HEK293 (cell line): ENCODE data around the gene DISP3.

Experiments
- CTCF ChIA-PET: fragments of 350-600 bp; formaldehyde crosslinking; extraction: SDS; loops from one replicate; lab custom pipeline; 2021; ENCODE audit warnings: antibody characterized with exemption; lab: Yijun Ruan, JAX
- POLR2A ChIA-PET: fragments of 300-600 bp; formaldehyde crosslinking; extraction: SDS; loops from one replicate; lab custom pipeline; 2020; ENCODE audit warnings: antibody characterized with exemption, inconsistent platforms; lab: Yijun Ruan, JAX
- H3K27ac ChIP-seq: fragments of 200-500 bp; sonication (Bioruptor generic); 2 replicates; pipeline ENCODE4 v1.5.1; 2014; ENCODE audit warnings: low read depth, low read length, control low read depth, inconsistent platforms; ENCODE audit errors: extremely low read depth
- H3K36me3 ChIP-seq, 2 experiments: fragments of 200-500 bp in 1 of 2; sonication (Bioruptor generic) in 1 of 2; 1 replicate in 1 of 2; 2 replicates in 1 of 2; pipeline ENCODE4 v1.5.1; 2014 to 2017; ENCODE audit warnings: inconsistent platforms in 2 of 2, low read length in 2 of 2; ENCODE audit not compliant: control insufficient read depth in 2 of 2, insufficient read depth in 1 of 2
- H3K4me1 ChIP-seq: fragments of 200-500 bp; sonication (Bioruptor generic); 2 replicates; pipeline ENCODE4 v1.5.1; 2014; ENCODE audit warnings: mild to moderate bottlenecking, low read length, inconsistent platforms; ENCODE audit not compliant: control insufficient read depth, insufficient read depth
- H3K4me3 ChIP-seq: 2 replicates; pipeline ENCODE4 v1.5.1; 2011; ENCODE audit warnings: low read depth, mild to moderate bottlenecking, control low read depth, low read length, moderate library complexity
- H3K9me3 ChIP-seq: fragments of 200-500 bp; sonication (Bioruptor generic); 2 replicates; pipeline ENCODE4 v1.5.1; 2014; ENCODE audit warnings: low read depth, low read length, inconsistent platforms; ENCODE audit not compliant: control insufficient read depth, insufficient read depth
- BCL11B ChIP-seq: fragments of 450-650 bp; formaldehyde crosslinking; IDR thresholded peaks from 2 replicates; pipeline ENCODE4 v1.5.1; 2016; ENCODE audit warnings: low read depth, missing biosample characterization, missing genetic modification characterization
- KLF10 ChIP-seq: fragments of 450-650 bp; IDR thresholded peaks from 2 replicates; pipeline ENCODE4 v1.5.1; 2018; ENCODE audit warnings: missing biosample characterization, mild to moderate bottlenecking, missing genetic modification characterization
- RBAK ChIP-seq: fragments of 450-650 bp; formaldehyde crosslinking; IDR thresholded peaks from 2 replicates; pipeline ENCODE4 v1.5.1; 2016; ENCODE audit warnings: missing biosample characterization, missing genetic modification characterization
- SALL2 ChIP-seq: fragments of 450-650 bp; formaldehyde crosslinking; IDR thresholded peaks from 2 replicates; pipeline ENCODE4 v1.5.0; 2017; ENCODE audit warnings: missing biosample characterization, mild to moderate bottlenecking, missing genetic modification characterization, borderline replicate concordance
- TCF7L2 ChIP-seq: IDR thresholded peaks from 2 replicates; pipeline ENCODE4 v1.6.1; 2011; ENCODE audit warnings: low read depth, mild to moderate bottlenecking, inconsistent platforms, low read length, moderate library complexity, borderline replicate concordance
- ZBTB20 ChIP-seq: fragments of 450-650 bp; formaldehyde crosslinking; IDR thresholded peaks from 2 replicates; pipeline ENCODE4 v1.5.1; 2016; ENCODE audit warnings: missing biosample characterization, missing genetic modification characterization
- ZBTB48 ChIP-seq: fragments of 450-650 bp; formaldehyde crosslinking; IDR thresholded peaks from 2 replicates; pipeline ENCODE4 v1.5.1; 2016; ENCODE audit warnings: missing biosample characterization, missing genetic modification characterization
- ZFP37 ChIP-seq: fragments of 450-650 bp; formaldehyde crosslinking; IDR thresholded peaks from 2 replicates; pipeline ENCODE4 v1.5.1; 2016; ENCODE audit warnings: missing biosample characterization, missing genetic modification characterization
- ZNF133 ChIP-seq: fragments of 450-650 bp; formaldehyde crosslinking; IDR thresholded peaks from 2 replicates; pipeline ENCODE4 v1.5.1; 2016; ENCODE audit warnings: missing biosample characterization, missing genetic modification characterization
- ZNF16 ChIP-seq: fragments of 450-650 bp; formaldehyde crosslinking; IDR thresholded peaks from 2 replicates; pipeline ENCODE4 v1.5.1; 2016; ENCODE audit warnings: low read depth, missing biosample characterization, missing genetic modification characterization
- ZNF239 ChIP-seq: fragments of 450-650 bp; formaldehyde crosslinking; IDR thresholded peaks from 2 replicates; pipeline ENCODE4 v1.5.1; 2016; ENCODE audit warnings: missing biosample characterization, missing genetic modification characterization
- ZNF292 ChIP-seq: fragments of 450-650 bp; formaldehyde crosslinking; IDR thresholded peaks from 2 replicates; pipeline ENCODE4 v1.5.1; 2016; ENCODE audit warnings: low read depth, missing biosample characterization, missing genetic modification characterization, borderline replicate concordance
- ZNF324 ChIP-seq: fragments of 450-650 bp; formaldehyde crosslinking; IDR thresholded peaks from 2 replicates; pipeline ENCODE4 v1.5.1; 2016; ENCODE audit warnings: missing biosample characterization, missing genetic modification characterization
- ZNF354C ChIP-seq: fragments of 450-650 bp; formaldehyde crosslinking; IDR thresholded peaks from 2 replicates; pipeline ENCODE4 v1.5.1; 2016; ENCODE audit warnings: missing biosample characterization, missing genetic modification characterization, low read depth, borderline replicate concordance
- ZNF426 ChIP-seq: fragments of 450-650 bp; formaldehyde crosslinking; IDR thresholded peaks from 2 replicates; pipeline ENCODE4 v1.5.1; 2017; ENCODE audit warnings: missing biosample characterization, missing genetic modification characterization, mild to moderate bottlenecking, inconsistent platforms, moderate library complexity
- ZNF501 ChIP-seq: fragments of 450-650 bp; formaldehyde crosslinking; IDR thresholded peaks from 2 replicates; pipeline ENCODE4 v1.5.1; 2016; ENCODE audit warnings: missing biosample characterization, missing genetic modification characterization
- ZNF629 ChIP-seq: fragments of 450-650 bp; formaldehyde crosslinking; IDR thresholded peaks from 2 replicates; pipeline ENCODE4 v1.5.1; 2017; ENCODE audit warnings: missing biosample characterization, missing genetic modification characterization
- ZNF664 ChIP-seq: fragments of 450-650 bp; formaldehyde crosslinking; IDR thresholded peaks from 2 replicates; pipeline ENCODE4 v1.5.1; 2016; ENCODE audit warnings: missing biosample characterization, missing genetic modification characterization
- ZNF777 ChIP-seq: fragments of 450-650 bp; formaldehyde crosslinking; IDR thresholded peaks from 2 replicates; pipeline ENCODE4 v1.5.1; 2017; ENCODE audit warnings: missing biosample characterization, missing genetic modification characterization, borderline replicate concordance
- ZSCAN30 ChIP-seq: fragments of 450-650 bp; IDR thresholded peaks from 2 replicates; pipeline ENCODE4 v1.5.1; 2018; ENCODE audit warnings: missing biosample characterization, mild to moderate bottlenecking, missing genetic modification characterization, moderate library complexity
- ZXDB ChIP-seq: fragments of 450-650 bp; formaldehyde crosslinking; IDR thresholded peaks from 2 replicates; pipeline ENCODE4 v1.5.1; 2016; ENCODE audit warnings: missing biosample characterization, missing genetic modification characterization
- TF ChIP-seq, protein P1 (sequence below): fragments of 450-650 bp; formaldehyde crosslinking; IDR thresholded peaks from 2 replicates; pipeline ENCODE4 v1.5.1; 2016; ENCODE audit warnings: missing biosample characterization, missing genetic modification characterization
- TF ChIP-seq, protein P2 (sequence below): fragments of 450-650 bp; formaldehyde crosslinking; IDR thresholded peaks from 2 replicates; pipeline ENCODE4 v1.5.1; 2016; ENCODE audit warnings: missing biosample characterization, missing genetic modification characterization
- TF ChIP-seq, protein P3 (sequence below): fragments of 450-650 bp; formaldehyde crosslinking; IDR thresholded peaks from 2 replicates; pipeline ENCODE4 v1.5.1; 2016; ENCODE audit warnings: missing biosample characterization, missing genetic modification characterization
- TF ChIP-seq, protein P4 (sequence below): fragments of 450-650 bp; formaldehyde crosslinking; IDR thresholded peaks from 2 replicates; pipeline ENCODE4 v1.5.1; 2017; ENCODE audit warnings: missing biosample characterization, missing genetic modification characterization
- TF ChIP-seq, protein P5 (sequence below): fragments of 450-650 bp; formaldehyde crosslinking; IDR thresholded peaks from 2 replicates; pipeline ENCODE4 v1.5.1; 2016; ENCODE audit warnings: missing biosample characterization, missing genetic modification characterization
- TF ChIP-seq, protein P6 (sequence below): fragments of 450-650 bp; formaldehyde crosslinking; IDR thresholded peaks from 2 replicates; pipeline ENCODE4 v1.5.1; 2016; ENCODE audit warnings: missing biosample characterization, missing genetic modification characterization

DISP3 gene

DNA sequence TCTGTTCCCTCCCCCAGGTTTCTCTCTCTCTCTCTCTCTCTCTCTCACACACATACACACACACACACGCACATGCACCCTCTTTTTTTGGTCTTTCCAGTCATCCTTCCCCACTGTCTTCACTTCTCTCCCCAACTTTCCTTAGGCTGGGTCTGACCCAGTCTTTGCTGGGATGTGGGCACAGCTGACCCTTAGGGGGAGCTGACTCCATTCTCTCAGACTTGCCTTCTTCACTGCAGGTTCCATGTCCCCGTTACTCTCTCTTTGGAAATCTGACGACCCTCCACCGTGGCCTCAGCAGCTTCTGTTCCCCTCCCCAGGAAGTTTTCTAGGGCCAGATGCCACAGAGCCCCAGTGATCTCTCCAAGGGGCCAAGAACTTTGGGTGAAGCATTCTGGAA is 2.1 kb downstream of the DISP3 start:
- Histone ChIP-seq H3K27ac (no peak overlapping the region), H3K9me3 (no peaks in the 10 kb centered on the region), H3K4me1 (no peaks in the 10 kb centered on the region), H3K4me3 (no peak overlapping the region), H3K36me3 (no peaks in the 10 kb centered on the region)
- ChIA-PET CTCF (no interaction called here), POLR2A (no interaction called here)
- TF ChIP-seq KLF10 (no peak), ZNF629 (tag by site-specific recombination) (no peak), ZNF426 (tag by site-specific recombination) (no peak), BCL11B (tag by site-specific recombination) (no peak), ZNF777 (tag by site-specific recombination) (no peak), ZNF501 (tag by site-specific recombination) (no peak), TCF7L2 (no peak)
- TF ChIP-seq, protein P1, sequence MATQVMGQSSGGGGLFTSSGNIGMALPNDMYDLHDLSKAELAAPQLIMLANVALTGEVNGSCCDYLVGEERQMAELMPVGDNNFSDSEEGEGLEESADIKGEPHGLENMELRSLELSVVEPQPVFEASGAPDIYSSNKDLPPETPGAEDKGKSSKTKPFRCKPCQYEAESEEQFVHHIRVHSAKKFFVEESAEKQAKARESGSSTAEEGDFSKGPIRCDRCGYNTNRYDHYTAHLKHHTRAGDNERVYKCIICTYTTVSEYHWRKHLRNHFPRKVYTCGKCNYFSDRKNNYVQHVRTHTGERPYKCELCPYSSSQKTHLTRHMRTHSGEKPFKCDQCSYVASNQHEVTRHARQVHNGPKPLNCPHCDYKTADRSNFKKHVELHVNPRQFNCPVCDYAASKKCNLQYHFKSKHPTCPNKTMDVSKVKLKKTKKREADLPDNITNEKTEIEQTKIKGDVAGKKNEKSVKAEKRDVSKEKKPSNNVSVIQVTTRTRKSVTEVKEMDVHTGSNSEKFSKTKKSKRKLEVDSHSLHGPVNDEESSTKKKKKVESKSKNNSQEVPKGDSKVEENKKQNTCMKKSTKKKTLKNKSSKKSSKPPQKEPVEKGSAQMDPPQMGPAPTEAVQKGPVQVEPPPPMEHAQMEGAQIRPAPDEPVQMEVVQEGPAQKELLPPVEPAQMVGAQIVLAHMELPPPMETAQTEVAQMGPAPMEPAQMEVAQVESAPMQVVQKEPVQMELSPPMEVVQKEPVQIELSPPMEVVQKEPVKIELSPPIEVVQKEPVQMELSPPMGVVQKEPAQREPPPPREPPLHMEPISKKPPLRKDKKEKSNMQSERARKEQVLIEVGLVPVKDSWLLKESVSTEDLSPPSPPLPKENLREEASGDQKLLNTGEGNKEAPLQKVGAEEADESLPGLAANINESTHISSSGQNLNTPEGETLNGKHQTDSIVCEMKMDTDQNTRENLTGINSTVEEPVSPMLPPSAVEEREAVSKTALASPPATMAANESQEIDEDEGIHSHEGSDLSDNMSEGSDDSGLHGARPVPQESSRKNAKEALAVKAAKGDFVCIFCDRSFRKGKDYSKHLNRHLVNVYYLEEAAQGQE (tag by site-specific recombination): no peak
- TF ChIP-seq, protein P2, sequence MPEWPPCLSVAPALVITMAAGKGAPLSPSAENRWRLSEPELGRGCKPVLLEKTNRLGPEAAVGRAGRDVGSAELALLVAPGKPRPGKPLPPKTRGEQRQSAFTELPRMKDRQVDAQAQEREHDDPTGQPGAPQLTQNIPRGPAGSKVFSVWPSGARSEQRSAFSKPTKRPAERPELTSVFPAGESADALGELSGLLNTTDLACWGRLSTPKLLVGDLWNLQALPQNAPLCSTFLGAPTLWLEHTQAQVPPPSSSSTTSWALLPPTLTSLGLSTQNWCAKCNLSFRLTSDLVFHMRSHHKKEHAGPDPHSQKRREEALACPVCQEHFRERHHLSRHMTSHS (tag by site-specific recombination): no peak

DNA sequence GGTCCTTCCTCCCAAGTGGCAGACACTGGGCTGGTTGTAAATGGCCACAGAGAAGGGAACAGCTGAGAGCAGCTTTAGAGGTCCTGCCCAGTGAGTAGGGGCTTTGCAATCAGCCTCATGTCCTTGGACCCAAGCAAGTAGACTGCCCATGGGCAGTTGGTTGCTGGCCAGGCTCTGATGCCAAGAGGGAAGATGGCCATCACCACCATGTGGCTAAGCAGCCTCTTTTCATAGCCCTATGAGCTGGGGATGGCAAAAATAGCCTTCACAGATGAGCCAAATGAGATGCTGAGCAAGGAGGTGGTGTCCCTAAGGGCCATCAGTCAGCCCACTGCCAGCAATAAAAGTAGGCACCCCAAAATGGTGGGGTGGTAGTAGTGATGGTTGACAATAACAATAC is 3.2 kb downstream of the DISP3 start:
- Histone ChIP-seq H3K36me3 (no peaks in the 10 kb centered on the region), H3K27ac (no peak overlapping the region), H3K4me3 (no peak overlapping the region), H3K9me3 (no peaks in the 10 kb centered on the region), H3K4me1 (no peaks in the 10 kb centered on the region)
- ChIA-PET CTCF (interaction anchor here (0.6 kb wide), 1 partner anchor 22 kb away, joined by 3 read pairs; no protein-coding TSS in a partner anchor), POLR2A (no interaction called here)
- TF ChIP-seq ZBTB20 (tag by site-specific recombination) (no peak), ZNF292 (tag by site-specific recombination) (no peak), ZFP37 (tag by site-specific recombination) (no peak), ZNF664 (tag by site-specific recombination) (no peak), ZNF354C (tag by site-specific recombination) (no peak), ZSCAN30 (tag by site-specific recombination) (no peak), ZNF239 (tag by site-specific recombination) (no peak), ZNF324 (no peak), ZNF133 (tag by site-specific recombination) (no peak), ZNF16 (tag by site-specific recombination) (no peak), ZXDB (tag by site-specific recombination) (no peak), ZBTB48 (tag by site-specific recombination) (no peak), RBAK (tag by site-specific recombination) (no peak), SALL2 (tag by site-specific recombination) (no peak)
- TF ChIP-seq, protein P3, sequence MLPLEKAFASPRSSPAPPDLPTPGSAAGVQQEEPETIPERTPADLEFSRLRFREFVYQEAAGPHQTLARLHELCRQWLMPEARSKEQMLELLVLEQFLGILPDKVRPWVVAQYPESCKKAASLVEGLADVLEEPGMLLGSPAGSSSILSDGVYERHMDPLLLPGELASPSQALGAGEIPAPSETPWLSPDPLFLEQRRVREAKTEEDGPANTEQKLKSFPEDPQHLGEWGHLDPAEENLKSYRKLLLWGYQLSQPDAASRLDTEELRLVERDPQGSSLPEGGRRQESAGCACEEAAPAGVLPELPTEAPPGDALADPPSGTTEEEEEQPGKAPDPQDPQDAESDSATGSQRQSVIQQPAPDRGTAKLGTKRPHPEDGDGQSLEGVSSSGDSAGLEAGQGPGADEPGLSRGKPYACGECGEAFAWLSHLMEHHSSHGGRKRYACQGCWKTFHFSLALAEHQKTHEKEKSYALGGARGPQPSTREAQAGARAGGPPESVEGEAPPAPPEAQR: no peak
- TF ChIP-seq, protein P4, sequence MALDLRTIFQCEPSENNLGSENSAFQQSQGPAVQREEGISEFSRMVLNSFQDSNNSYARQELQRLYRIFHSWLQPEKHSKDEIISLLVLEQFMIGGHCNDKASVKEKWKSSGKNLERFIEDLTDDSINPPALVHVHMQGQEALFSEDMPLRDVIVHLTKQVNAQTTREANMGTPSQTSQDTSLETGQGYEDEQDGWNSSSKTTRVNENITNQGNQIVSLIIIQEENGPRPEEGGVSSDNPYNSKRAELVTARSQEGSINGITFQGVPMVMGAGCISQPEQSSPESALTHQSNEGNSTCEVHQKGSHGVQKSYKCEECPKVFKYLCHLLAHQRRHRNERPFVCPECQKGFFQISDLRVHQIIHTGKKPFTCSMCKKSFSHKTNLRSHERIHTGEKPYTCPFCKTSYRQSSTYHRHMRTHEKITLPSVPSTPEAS (tag by site-specific recombination): no peak
- TF ChIP-seq, protein P5, sequence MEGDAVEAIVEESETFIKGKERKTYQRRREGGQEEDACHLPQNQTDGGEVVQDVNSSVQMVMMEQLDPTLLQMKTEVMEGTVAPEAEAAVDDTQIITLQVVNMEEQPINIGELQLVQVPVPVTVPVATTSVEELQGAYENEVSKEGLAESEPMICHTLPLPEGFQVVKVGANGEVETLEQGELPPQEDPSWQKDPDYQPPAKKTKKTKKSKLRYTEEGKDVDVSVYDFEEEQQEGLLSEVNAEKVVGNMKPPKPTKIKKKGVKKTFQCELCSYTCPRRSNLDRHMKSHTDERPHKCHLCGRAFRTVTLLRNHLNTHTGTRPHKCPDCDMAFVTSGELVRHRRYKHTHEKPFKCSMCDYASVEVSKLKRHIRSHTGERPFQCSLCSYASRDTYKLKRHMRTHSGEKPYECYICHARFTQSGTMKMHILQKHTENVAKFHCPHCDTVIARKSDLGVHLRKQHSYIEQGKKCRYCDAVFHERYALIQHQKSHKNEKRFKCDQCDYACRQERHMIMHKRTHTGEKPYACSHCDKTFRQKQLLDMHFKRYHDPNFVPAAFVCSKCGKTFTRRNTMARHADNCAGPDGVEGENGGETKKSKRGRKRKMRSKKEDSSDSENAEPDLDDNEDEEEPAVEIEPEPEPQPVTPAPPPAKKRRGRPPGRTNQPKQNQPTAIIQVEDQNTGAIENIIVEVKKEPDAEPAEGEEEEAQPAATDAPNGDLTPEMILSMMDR: no peak
- TF ChIP-seq, protein P6, sequence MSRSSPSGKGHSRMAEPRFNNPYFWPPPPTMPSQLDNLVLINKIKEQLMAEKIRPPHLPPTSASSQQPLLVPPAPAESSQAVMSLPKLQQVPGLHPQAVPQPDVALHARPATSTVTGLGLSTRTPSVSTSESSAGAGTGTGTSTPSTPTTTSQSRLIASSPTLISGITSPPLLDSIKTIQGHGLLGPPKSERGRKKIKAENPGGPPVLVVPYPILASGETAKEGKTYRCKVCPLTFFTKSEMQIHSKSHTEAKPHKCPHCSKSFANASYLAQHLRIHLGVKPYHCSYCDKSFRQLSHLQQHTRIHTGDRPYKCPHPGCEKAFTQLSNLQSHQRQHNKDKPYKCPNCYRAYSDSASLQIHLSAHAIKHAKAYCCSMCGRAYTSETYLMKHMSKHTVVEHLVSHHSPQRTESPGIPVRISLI (tag by site-specific recombination): no peak
